Mesothelial cell of epicardium (in vitro differentiated cells): ENCODE data around the gene ADAT2. TPM values are rescaled to one million over a fixed set of nuclear protein-coding genes. Genes with fewer than 3 reads are reported as not detected.

Experiments used
- DNase-seq, 2 experiments: peaks; one replicate each; pipeline ENCODE4 v3.0.0; 2021; ENCODE audit warnings: low spot score in 2 of 2; ENCODE audit not compliant: unreplicated experiment in 2 of 2
- H3K27ac Mint-ChIP-seq: 2 replicates; pipeline ENCODE4 v1.8.0; 2021; ENCODE audit warnings: mixed read lengths
- H3K27me3 Mint-ChIP-seq: 2 replicates; pipeline ENCODE4 v1.8.0; 2021; ENCODE audit warnings: low read depth, mixed read lengths
- H3K36me3 Mint-ChIP-seq: 2 replicates; pipeline ENCODE4 v1.8.0; 2021; ENCODE audit warnings: mixed read lengths
- H3K4me1 Mint-ChIP-seq: 2 replicates; pipeline ENCODE4 v1.8.0; 2021; ENCODE audit warnings: mixed read lengths
- H3K4me3 Mint-ChIP-seq: 2 replicates; pipeline ENCODE4 v1.8.0; 2021; ENCODE audit warnings: mild to moderate bottlenecking, moderate library complexity, mixed read lengths
- H3K9me3 Mint-ChIP-seq: 2 replicates; pipeline ENCODE4 v1.8.0; 2021; ENCODE audit warnings: mixed read lengths
- total RNA-seq: library from RNA; stranded (reverse); gene quantifications from 3 replicates; pipeline ENCODE4 v1.2.1, GENCODE V29; 2021
- TF ChIP-seq, protein P1 (sequence below): fragments of 200-600 bp; sonication (generic); IDR thresholded peaks from one replicate; pipeline ENCODE4 v1.5.0; 2021; ENCODE audit warnings: antibody characterized with exemption; ENCODE audit not compliant: unreplicated experiment

Gene ADAT2
- total RNA-seq, 1 donor from 2014 or later: 16.5 TPM

DNA sequence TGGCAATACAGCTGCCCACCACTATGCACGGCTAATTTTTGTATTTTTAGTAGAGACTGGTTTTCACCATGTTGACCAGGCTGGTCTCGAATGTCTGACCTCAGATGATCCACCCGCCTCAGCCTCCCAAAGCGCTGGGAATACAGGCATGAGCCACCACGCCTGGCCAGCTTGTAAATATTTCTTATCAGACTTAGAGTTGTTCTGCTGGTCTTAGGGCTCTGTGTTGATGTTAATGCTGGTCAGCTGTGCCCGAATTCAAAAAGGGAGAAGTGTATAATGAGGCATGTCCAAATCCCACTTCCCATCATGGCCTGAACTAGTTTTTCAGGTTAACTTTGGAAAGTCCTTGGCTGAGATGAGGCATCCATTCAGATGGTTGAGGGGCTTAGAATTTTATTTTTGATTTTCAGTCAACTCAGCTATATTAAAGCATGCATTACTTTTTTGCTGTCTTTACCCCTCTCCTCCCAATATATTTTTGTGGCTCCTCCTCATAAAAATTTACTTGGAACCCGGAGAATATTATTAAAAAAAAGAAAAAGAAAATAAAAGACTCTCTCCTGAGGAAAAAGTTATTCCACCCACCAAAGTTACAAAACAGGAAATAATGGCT, 47.7 kb downstream of the ADAT2 start:
- H3K27me3 Mint-ChIP-seq: no peaks in the 10 kb centered on the region
- H3K4me1 Mint-ChIP-seq: peaks cover 33% of the 10 kb centered on the region
- no peak overlapping the region for H3K4me3 Mint-ChIP-seq
- no peak overlapping the region for H3K27ac Mint-ChIP-seq
- DNase-seq: no peak
- TF ChIP-seq, protein P1, sequence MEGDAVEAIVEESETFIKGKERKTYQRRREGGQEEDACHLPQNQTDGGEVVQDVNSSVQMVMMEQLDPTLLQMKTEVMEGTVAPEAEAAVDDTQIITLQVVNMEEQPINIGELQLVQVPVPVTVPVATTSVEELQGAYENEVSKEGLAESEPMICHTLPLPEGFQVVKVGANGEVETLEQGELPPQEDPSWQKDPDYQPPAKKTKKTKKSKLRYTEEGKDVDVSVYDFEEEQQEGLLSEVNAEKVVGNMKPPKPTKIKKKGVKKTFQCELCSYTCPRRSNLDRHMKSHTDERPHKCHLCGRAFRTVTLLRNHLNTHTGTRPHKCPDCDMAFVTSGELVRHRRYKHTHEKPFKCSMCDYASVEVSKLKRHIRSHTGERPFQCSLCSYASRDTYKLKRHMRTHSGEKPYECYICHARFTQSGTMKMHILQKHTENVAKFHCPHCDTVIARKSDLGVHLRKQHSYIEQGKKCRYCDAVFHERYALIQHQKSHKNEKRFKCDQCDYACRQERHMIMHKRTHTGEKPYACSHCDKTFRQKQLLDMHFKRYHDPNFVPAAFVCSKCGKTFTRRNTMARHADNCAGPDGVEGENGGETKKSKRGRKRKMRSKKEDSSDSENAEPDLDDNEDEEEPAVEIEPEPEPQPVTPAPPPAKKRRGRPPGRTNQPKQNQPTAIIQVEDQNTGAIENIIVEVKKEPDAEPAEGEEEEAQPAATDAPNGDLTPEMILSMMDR: no peak
- no peaks in the 10 kb centered on the region for H3K9me3 Mint-ChIP-seq
- no peaks in the 10 kb centered on the region for H3K36me3 Mint-ChIP-seq

DNA sequence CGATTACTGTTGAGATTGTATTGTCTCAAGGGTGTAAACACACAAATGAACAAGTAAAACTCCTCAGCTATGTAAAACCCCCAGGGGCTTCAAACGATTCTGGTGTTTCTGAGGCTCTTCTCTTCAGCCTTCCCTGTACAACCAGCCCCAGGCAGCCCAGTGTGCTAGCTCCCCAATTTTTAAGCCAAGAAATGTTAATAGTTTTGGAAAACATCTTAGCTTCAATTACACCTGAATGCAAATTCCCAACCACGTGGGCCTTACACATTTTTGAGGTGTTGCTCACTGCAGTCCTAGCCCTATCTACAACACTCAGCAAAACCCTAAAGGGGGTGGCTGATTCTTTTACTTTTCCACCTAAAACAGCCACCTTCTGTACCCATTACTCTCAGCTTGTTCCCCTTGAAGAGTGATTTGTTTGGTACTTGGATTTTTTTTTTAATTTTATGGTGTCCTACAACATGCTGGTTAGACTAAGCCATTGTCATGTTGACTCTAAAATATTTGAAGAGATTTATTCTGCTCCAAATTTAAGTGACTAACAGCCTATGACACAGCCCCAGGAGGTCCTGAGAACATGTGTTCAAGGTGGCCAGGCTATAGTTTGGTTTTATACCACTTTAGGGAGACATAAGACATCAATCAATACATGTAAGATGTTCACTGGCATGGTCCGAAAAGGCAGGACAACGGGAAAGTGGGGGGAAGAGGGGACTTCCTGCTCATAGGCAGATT, 48.7 kb downstream of the ADAT2 start:
- Mint-ChIP-seq H3K36me3 (no peaks in the 10 kb centered on the region), H3K27ac (no peak overlapping the region), H3K4me3 (no peak overlapping the region)

DNA sequence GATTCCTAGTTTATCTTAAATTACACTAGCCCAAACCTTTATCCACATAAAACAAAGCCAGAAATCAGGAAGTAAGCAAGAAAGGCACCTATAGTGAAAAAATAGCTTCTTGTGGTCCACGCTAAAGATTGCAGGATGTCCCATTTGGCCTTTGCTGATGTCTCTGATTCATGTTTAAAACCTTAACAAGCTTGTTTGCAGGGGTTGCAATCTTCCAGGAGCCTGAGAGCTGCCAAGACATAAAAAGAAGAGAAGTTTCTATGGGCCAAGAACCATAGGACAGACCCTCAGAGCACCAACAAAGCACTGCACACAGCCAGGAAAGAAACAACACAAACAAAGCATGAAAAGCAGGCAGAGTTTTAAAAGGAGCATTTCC, 49.4 kb downstream of the ADAT2 start:
- Mint-ChIP-seq H3K36me3 (no peaks in the 10 kb centered on the region), H3K27ac (peak overlapping the region; percentile 40), H3K4me1 (peaks cover 48% of the 10 kb centered on the region), H3K9me3 (no peaks in the 10 kb centered on the region), H3K27me3 (no peaks in the 10 kb centered on the region), H3K4me3 (no peak overlapping the region)
- TF ChIP-seq, protein P1: no peak
- DNase-seq: no peak

More for the DNA sequence above, 48.7 kb downstream of the ADAT2 start:
- Mint-ChIP-seq H3K4me1 (peaks cover 43% of the 10 kb centered on the region), H3K9me3 (no peaks in the 10 kb centered on the region), H3K27me3 (no peaks in the 10 kb centered on the region)
- TF ChIP-seq, protein P1: no peak
- DNase-seq: no peak

DNA sequence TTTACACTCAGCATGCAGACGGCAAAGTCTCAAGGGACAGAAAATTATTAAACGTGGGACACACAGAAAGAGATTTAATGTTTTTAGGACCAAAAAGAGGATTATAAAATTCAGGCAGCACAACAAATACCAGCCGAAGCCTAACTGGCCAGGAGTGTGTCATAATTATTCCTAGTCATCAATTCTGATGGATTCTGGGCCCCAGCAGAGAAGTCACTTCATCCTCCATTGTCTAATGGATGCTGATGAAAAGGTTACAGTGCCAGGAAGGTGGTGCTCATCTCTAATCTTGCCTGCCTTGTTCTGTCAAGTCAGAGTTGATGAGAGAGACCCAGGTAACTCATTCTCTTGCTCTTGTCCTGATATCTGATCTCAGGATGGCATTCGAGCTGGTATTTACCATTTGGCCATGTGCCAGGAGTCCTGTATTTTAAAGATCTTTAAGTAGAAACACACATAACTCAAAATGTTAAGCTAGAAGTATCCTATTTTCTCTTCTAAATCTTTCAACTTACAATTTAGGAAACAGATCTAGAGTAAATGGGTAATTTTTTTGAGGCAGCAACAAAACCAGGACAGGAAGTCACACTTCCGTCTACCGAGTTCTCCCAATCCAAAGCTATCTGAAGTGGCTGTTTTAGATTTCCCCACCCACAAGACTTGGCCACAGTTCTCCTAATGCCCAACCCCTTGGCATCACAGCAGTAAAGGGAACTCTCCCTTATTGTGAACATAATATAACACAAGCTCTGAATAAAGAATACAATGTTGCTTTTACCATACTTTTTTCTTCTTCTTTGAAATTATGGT, 50.0 kb downstream of the ADAT2 start:
- H3K27ac Mint-ChIP-seq: peak overlapping the region; percentile 40
- H3K27me3 Mint-ChIP-seq: no peaks in the 10 kb centered on the region
- no peaks in the 10 kb centered on the region for H3K9me3 Mint-ChIP-seq

DNA sequence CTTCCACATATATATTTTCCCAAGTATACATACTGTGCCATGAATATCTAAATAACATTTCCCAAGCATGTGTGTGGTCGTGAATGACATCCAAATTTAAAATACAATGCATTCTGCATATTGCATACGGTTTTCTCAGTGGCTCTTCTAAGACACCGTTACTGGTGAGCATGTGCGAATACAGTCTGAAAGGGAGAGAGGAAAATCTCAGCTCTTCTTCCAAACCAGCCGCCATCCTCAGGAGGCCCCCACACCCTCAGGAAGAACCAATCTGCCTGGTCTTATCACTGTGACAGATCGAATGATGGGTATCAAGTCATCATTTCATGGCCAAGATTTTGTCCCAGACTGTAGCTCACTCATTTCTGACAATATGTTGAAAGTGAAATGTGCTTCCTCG, 50.7 kb downstream of the ADAT2 start:
- Mint-ChIP-seq H3K36me3 (no peaks in the 10 kb centered on the region), H3K9me3 (no peaks in the 10 kb centered on the region), H3K27me3 (no peaks in the 10 kb centered on the region), H3K27ac (peak overlapping the region; percentile 32), H3K4me3 (no peak overlapping the region), H3K4me1 (peaks cover 39% of the 10 kb centered on the region)
- TF ChIP-seq, protein P1: no peak
- no peak for DNase-seq

More for the DNA sequence above, 50.0 kb downstream of the ADAT2 start:
- H3K4me3 Mint-ChIP-seq: no peak overlapping the region
- no peak for DNase-seq
- TF ChIP-seq, protein P1: no peak
- H3K4me1 Mint-ChIP-seq: peaks cover 42% of the 10 kb centered on the region
- no peaks in the 10 kb centered on the region for H3K36me3 Mint-ChIP-seq
